B cell (primary cell): ENCODE data around the gene GASK1A. TPM values are rescaled to one million over a fixed set of nuclear protein-coding genes. Genes with fewer than 3 reads are reported as not detected.

Experiments
- ATAC-seq: fragments of 200-7000 bp; cut with Tn5 transposase; one replicate; pipeline ENCODE4 v1.10.0; 2021; ENCODE audit warnings: low read depth, mild to moderate bottlenecking, moderate number of reproducible peaks, moderate library complexity
- CTCF ChIA-PET: fragments of 350-600 bp; sonication (Branson Sonifier 250); formaldehyde crosslinking; loops from one replicate; lab custom pipeline; 2021; ENCODE audit warnings: antibody characterized with exemption, inconsistent platforms; lab: Charles Lee
- POLR2A ChIA-PET: fragments of 350-600 bp; sonication (Branson Sonifier 250); formaldehyde crosslinking; loops from one replicate; lab custom pipeline; 2021; ENCODE audit warnings: antibody characterized with exemption; lab: Charles Lee
- DNase-seq: peaks from one replicate; pipeline ENCODE4 v3.0.0; 2013
- H2AFZ ChIP-seq: 2 replicates; pipeline ENCODE4 v1.6.1; 2012; ENCODE audit warnings: mild to moderate bottlenecking, low read depth, low read length; ENCODE audit not compliant: insufficient read depth, poor library complexity, severe bottlenecking
- H3K27ac ChIP-seq, 2 donors: 1 replicate in 1 of 2; 2 replicates in 1 of 2; pipeline ENCODE4 v1.5.1; 2012 to 2013; ENCODE audit warnings: low read length in 2 of 2, mild to moderate bottlenecking in 2 of 2, moderate library complexity in 1 of 2
- H3K27me3 ChIP-seq, 4 experiments: fragments of 200-600 bp in 1 of 4; sonication (generic) in 1 of 4; replicated peaks in 1 of 4; 1 replicate in 2 of 4; 2 replicates in 2 of 4; pipeline versions ENCODE4 v1.6.1 to v1.7.0; 2013 to 2016; ENCODE audit warnings: low read length in 3 of 4, mild to moderate bottlenecking in 2 of 4, mixed read lengths in 1 of 4, moderate library complexity in 1 of 4; ENCODE audit not compliant: insufficient read depth in 4 of 4, control insufficient read depth in 3 of 4; ENCODE audit errors: control extremely low read depth in 1 of 4
- H3K36me3 ChIP-seq, 2 experiments: replicated peaks in 1 of 2; 1 replicate in 1 of 2; 2 replicates in 1 of 2; pipeline versions ENCODE4 v1.6.1 to v1.7.1; 2013; ENCODE audit warnings: low read length in 1 of 2; ENCODE audit not compliant: insufficient read depth in 2 of 2, control insufficient read depth in 1 of 2; ENCODE audit errors: control extremely low read depth in 1 of 2, extremely low read depth in 1 of 2
- H3K4me1 ChIP-seq, 2 donors: fragments of 200-600 bp in 1 of 2; sonication (generic) in 1 of 2; 1 replicate in 1 of 2; 2 replicates in 1 of 2; pipeline versions ENCODE4 v1.5.1 to v1.6.1; 2013 to 2017; ENCODE audit warnings: low read length in 2 of 2; ENCODE audit not compliant: control insufficient read depth in 2 of 2, insufficient read depth in 2 of 2
- H3K4me2 ChIP-seq: replicated peaks from 2 replicates; pipeline ENCODE3; 2012; ENCODE audit warnings: mild to moderate bottlenecking, low read depth, low read length; ENCODE audit not compliant: poor library complexity, severe bottlenecking
- H3K4me3 ChIP-seq, 5 experiments: fragments of 200-600 bp in 1 of 5; sonication (generic) in 1 of 5; 1 replicate in 3 of 5; 2 replicates in 2 of 5; pipeline versions ENCODE4 v1.5.1 to v1.7.0; 2011 to 2016; ENCODE audit warnings: low read length in 4 of 5, mild to moderate bottlenecking in 4 of 5, low read depth in 2 of 5, control low read depth in 1 of 5, moderate library complexity in 1 of 5; ENCODE audit not compliant: insufficient read depth in 1 of 5; ENCODE audit errors: control extremely low read depth in 1 of 5, extremely low read depth in 1 of 5
- H3K79me2 ChIP-seq: fragments of 200-600 bp; sonication (generic); one replicate; pipeline ENCODE4 v1.6.0; 2016; ENCODE audit warnings: low read length; ENCODE audit not compliant: control insufficient read depth, insufficient read depth
- H3K9ac ChIP-seq: fragments of 200-600 bp; sonication (generic); 2 replicates; pipeline ENCODE4 v1.6.1; 2017; ENCODE audit warnings: mild to moderate bottlenecking, low read length, moderate library complexity
- H3K9me3 ChIP-seq, 3 donors: one replicate each; pipeline versions ENCODE4 v1.6.1 to v1.7.1; 2013; ENCODE audit warnings: low read length in 2 of 3; ENCODE audit not compliant: control insufficient read depth in 2 of 3, insufficient read depth in 1 of 3; ENCODE audit errors: control extremely low read depth in 1 of 3
- H4K20me1 ChIP-seq: 2 replicates; pipeline ENCODE4 v1.6.0; 2012; ENCODE audit warnings: mild to moderate bottlenecking, low read length; ENCODE audit not compliant: insufficient read depth, control insufficient read depth, poor library complexity, severe bottlenecking
- H3K27ac Mint-ChIP-seq: one replicate; pipeline ENCODE4 v1.8.0; 2021; ENCODE audit warnings: mixed read lengths
- H3K27me3 Mint-ChIP-seq: one replicate; pipeline ENCODE4 v1.8.0; 2021; ENCODE audit warnings: mixed read lengths
- H3K4me1 Mint-ChIP-seq: one replicate; pipeline ENCODE4 v1.8.0; 2021; ENCODE audit warnings: mixed read lengths
- H3K4me3 Mint-ChIP-seq: one replicate; pipeline ENCODE4 v1.8.0; 2021; ENCODE audit warnings: mixed read lengths
- H3K9me3 Mint-ChIP-seq: one replicate; pipeline ENCODE4 v1.8.0; 2022; ENCODE audit warnings: mixed read lengths; ENCODE audit not compliant: insufficient read depth
- EZH2 ChIP-seq: IDR thresholded peaks from 2 replicates; pipeline ENCODE4 v1.6.1; 2012; ENCODE audit warnings: borderline replicate concordance, low read depth, mild to moderate bottlenecking, moderate library complexity, low read length; ENCODE audit not compliant: insufficient read depth, poor library complexity, severe bottlenecking
- WGBS: methylation state at CpG from one replicate; pipeline ENCODE4 v1.1.5; 2013; ENCODE audit warnings: missing lambda C conversion rate; ENCODE audit not compliant: insufficient coverage; 5-methylcytosine and 5-hydroxymethylcytosine counted together
- intact Hi-C: fragments of 100-400 bp; cut with micrococcal nuclease; formaldehyde crosslinking; loops from one replicate; pipeline ENCODE4 v1.10.0; 2022
- polyA plus RNA-seq: library from polyadenylated mRNA; depleted of rRNA; stranded (reverse); fragments of >200 nt; gene quantifications from 2 replicates; pipeline ENCODE4 v1.2.3, GENCODE V29; 2012
- total RNA-seq, 2 donors: library from RNA; stranded (reverse); fragments of 120-200 nt in 1 of 2; gene quantifications; 1 replicate in 1 of 2; 2 replicates in 1 of 2; pipeline versions ENCODE4 v1.2.3 to v1.2.4, GENCODE V29; 2013 to 2022
- TF ChIP-seq, protein P1 (sequence below): fragments of 200-600 bp; IDR thresholded peaks from one replicate; pipeline ENCODE4 v1.8.0; 2022; ENCODE audit warnings: antibody characterized with exemption, mild to moderate bottlenecking

The GASK1A gene
- total and polyA plus RNA-seq, 2 donors (not counting 1 experiment from before 2014, with no cell fraction given), result not detected

DNA sequence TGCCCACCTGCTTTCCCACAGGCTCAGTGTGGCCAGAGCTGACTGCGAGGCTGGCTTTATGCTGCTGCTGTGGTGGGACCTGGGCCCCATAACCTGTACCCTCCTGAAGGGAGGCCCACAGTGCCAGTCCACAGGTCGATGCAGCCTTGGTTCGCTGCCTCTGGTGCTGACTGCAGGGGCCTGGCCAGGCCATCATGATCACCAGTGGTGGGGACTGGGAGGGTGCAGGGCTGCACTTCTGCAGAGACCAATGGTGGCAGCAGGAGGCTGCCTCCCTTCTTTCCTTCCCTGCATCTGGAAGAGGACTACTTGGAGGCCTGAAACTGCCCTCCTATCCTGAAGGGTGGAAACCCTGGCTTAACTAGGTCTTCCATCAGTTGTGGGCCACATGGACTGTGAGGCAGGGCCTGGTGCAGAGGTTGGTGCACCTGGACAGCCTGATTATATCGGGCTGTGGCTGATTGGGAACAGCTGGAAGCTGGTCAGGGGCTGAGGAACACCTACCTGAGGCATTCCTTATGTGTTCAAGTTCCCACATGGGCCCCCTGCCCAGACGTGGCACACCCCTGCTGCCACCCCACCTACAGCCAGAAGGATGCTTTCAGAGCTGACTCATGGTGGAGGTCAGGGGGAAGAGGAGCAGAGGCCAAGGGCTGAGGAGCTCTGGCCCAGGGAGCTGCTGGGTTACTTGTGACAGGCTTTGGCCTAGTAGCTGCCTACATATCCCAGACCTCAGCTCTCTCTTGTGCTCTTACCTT lies 97.0 kb downstream of the GASK1A start:
- Mint-ChIP-seq H3K4me1 (no peaks in the 10 kb centered on the region), H3K27me3 (peaks cover 7% of the 10 kb centered on the region), H3K4me3 (no peak overlapping the region), H3K27ac (no peak overlapping the region), H3K9me3 (no peaks in the 10 kb centered on the region)
- Histone ChIP-seq H3K27ac (no peak overlapping the region), H3K4me1 (no peaks in the 10 kb centered on the region), H2AFZ (no peak overlapping the region), H3K4me3 (no peak overlapping the region), H3K4me2 (no peak overlapping the region), H3K9ac (no peak overlapping the region), H3K27me3 (no peaks in the 10 kb centered on the region), H3K9me3 (peaks cover 0 to 8% (median 0%) of the 10 kb centered on the region in 3 donors), H4K20me1 (no peaks in the 10 kb centered on the region), H3K79me2 (no peaks in the 10 kb centered on the region), H3K36me3 (peaks cover 0 to 6% of the 10 kb centered on the region in 2 experiments)
- no peak for ATAC-seq
- intact Hi-C loops, result no loop called here
- ChIA-PET POLR2A (no interaction called here), CTCF (interaction anchor here (0.7 kb wide), 1 partner anchor 95 kb away, joined by 3 read pairs; no protein-coding TSS in a partner anchor)
- 90% methylated on average over 4 of the region's 5 CpGs for WGBS
- TF ChIP-seq, protein P1, sequence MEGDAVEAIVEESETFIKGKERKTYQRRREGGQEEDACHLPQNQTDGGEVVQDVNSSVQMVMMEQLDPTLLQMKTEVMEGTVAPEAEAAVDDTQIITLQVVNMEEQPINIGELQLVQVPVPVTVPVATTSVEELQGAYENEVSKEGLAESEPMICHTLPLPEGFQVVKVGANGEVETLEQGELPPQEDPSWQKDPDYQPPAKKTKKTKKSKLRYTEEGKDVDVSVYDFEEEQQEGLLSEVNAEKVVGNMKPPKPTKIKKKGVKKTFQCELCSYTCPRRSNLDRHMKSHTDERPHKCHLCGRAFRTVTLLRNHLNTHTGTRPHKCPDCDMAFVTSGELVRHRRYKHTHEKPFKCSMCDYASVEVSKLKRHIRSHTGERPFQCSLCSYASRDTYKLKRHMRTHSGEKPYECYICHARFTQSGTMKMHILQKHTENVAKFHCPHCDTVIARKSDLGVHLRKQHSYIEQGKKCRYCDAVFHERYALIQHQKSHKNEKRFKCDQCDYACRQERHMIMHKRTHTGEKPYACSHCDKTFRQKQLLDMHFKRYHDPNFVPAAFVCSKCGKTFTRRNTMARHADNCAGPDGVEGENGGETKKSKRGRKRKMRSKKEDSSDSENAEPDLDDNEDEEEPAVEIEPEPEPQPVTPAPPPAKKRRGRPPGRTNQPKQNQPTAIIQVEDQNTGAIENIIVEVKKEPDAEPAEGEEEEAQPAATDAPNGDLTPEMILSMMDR, result no peak
- DNase-seq, result no peak

DNA sequence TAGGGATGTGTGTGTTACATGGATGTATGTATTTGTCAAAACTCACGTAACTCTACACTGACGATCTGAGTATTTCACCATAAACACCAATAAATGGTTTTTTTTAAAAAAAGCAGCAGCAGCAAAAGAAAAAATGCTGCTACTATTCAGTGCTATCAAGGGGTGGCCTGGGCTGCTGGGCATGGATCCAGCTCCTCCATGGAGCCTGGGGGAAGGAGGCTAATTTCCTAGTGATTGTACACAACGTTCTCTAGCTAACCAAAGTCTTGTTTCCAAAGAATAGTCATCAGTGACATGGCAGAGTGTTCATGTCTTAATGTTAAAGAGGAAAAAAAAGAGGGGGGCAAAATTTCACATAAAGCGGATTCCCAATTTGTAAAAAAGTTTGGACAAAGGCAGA lies 97.7 kb downstream of the GASK1A start:
- ChIA-PET CTCF (no interaction called here), POLR2A (no interaction called here)
- no CpG with 5 or more reads among the region's 4 CpGs for WGBS
- Mint-ChIP-seq H3K27me3 (peaks cover 7% of the 10 kb centered on the region), H3K27ac (no peak overlapping the region), H3K4me1 (no peaks in the 10 kb centered on the region), H3K9me3 (no peaks in the 10 kb centered on the region), H3K4me3 (no peak overlapping the region)
- H3K9me3 ChIP-seq, result peaks cover 0 to 13% (median 0%) of the 10 kb centered on the region in 3 donors
- no peak overlapping the region for H3K4me3 ChIP-seq
- H3K27me3 ChIP-seq, result no peaks in the 10 kb centered on the region
- TF ChIP-seq, protein P1, result no peak
- no peak for TF ChIP-seq EZH2
- peaks cover 0 to 6% of the 10 kb centered on the region in 2 experiments for H3K36me3 ChIP-seq
- no peaks in the 10 kb centered on the region for H3K4me1 ChIP-seq
- H4K20me1 ChIP-seq, result no peaks in the 10 kb centered on the region
- no peak overlapping the region for H2AFZ ChIP-seq
- no peak overlapping the region for H3K27ac ChIP-seq
- H3K4me2 ChIP-seq, result no peak overlapping the region
- no peaks in the 10 kb centered on the region for H3K79me2 ChIP-seq
- H3K9ac ChIP-seq, result no peak overlapping the region
- DNase-seq, result no peak
- intact Hi-C loops, result no loop called here
- no peak for ATAC-seq
